Testis (tissue), 2 donors: ENCODE results near the gene KLHDC10.

Experiments used
- CTCF ChIP-seq, 3 experiments: fragments of 450-650 bp in 2 of 3; fragments of 200-600 bp in 1 of 3; sonication (generic) in 1 of 3; IDR thresholded peaks; one replicate each; pipeline ENCODE4 v1.5.1; 2016 to 2019; ENCODE audit warnings: antibody characterized with exemption in 3 of 3, mild to moderate bottlenecking in 2 of 3, moderate library complexity in 1 of 3
- POLR2A ChIP-seq: fragments of 450-650 bp; IDR thresholded peaks from one replicate; pipeline ENCODE4 v1.6.1; 2017; ENCODE audit warnings: antibody characterized with exemption, mild to moderate bottlenecking, moderate library complexity

- TF ChIP-seq CTCF (IDR thresholded peaks at IDR 0.05) (no peak), POLR2A (no peak)
Measured at GRCh38 chr7:130112662-130113425, 42.5 kb downstream of the KLHDC10 start.
